Prostate gland (tissue), 2 donors: ENCODE data around the gene RCAN2. TPM values are rescaled to one million over a fixed set of nuclear protein-coding genes. Genes with fewer than 3 reads are reported as not detected.

Experiments
- DNase-seq: peaks from one replicate; pipeline ENCODE4 v3.0.0-alpha.2; 2019; ENCODE audit warnings: low spot score
- H3K27ac ChIP-seq, 2 donors: fragments of 200-600 bp; sonication (generic); 2 replicates each; pipeline ENCODE4 v1.5.1; 2017 to 2019
- H3K27me3 ChIP-seq: fragments of 200-600 bp; sonication (generic); replicated peaks from 2 replicates; pipeline ENCODE4 v1.5.1; 2019; ENCODE audit not compliant: insufficient read depth
- H3K36me3 ChIP-seq, 2 donors: fragments of 200-600 bp; sonication (generic); 1 replicate in 1 of 2; 2 replicates in 1 of 2; pipeline versions ENCODE4 v1.5.1 to v1.8.1; 2017 to 2019
- H3K4me1 ChIP-seq: fragments of 200-600 bp; sonication (generic); replicated peaks from 2 replicates; pipeline ENCODE4 v1.5.1; 2019
- H3K4me3 ChIP-seq, 2 donors: fragments of 200-600 bp; sonication (generic); 2 replicates each; pipeline ENCODE4 v1.5.1; 2017 to 2019
- H3K9me3 ChIP-seq: fragments of 200-600 bp; sonication (generic); 2 replicates; pipeline ENCODE4 v1.5.1; 2017
- CTCF ChIP-seq, 4 experiments: fragments of 200-600 bp in 2 of 4; fragments of 450-650 bp in 2 of 4; sonication (generic) in 2 of 4; IDR thresholded peaks; 1 replicate in 3 of 4; 2 replicates in 1 of 4; pipeline ENCODE4 v1.5.1; 2016 to 2019; ENCODE audit warnings: antibody characterized with exemption in 4 of 4, mild to moderate bottlenecking in 2 of 4, moderate library complexity in 2 of 4
- POLR2A ChIP-seq: fragments of 450-650 bp; IDR thresholded peaks from one replicate; pipeline ENCODE4 v1.6.1; 2016; ENCODE audit warnings: antibody characterized with exemption, mild to moderate bottlenecking
- POLR2AphosphoS5 ChIP-seq: sonication (generic); formaldehyde crosslinking; IDR thresholded peaks from one replicate; pipeline ENCODE4 v1.6.1; 2017; ENCODE audit warnings: antibody characterized with exemption
- WGBS: methylation state at CpG from one replicate; pipeline ENCODE4 v1.1.5; 2018; 5-methylcytosine and 5-hydroxymethylcytosine counted together
- intact Hi-C: fragments of 100-400 bp; cut with DNase I; formaldehyde crosslinking; loops from one replicate; pipeline ENCODE4 v1.14.2; 2022
- total RNA-seq, 2 donors: library from RNA; depleted of rRNA; stranded (reverse); fragments of >200 nt; gene quantifications; one replicate each; pipeline ENCODE4 v1.1.0, GENCODE V29; 2016

RCAN2 gene
- total RNA-seq, 2 donors from 2014 or later, result 12.3 to 14.2 TPM

- 97% methylated on average over 3 of the region's 3 CpGs for WGBS
- Histone ChIP-seq H3K4me3 (no peak overlapping the region), H3K27ac (no peak overlapping the region), H3K9me3 (no peaks in the 10 kb centered on the region), H3K4me1 (no peaks in the 10 kb centered on the region), H3K27me3 (no peaks in the 10 kb centered on the region), H3K36me3 (no peaks in the 10 kb centered on the region)
- intact Hi-C loops, result no loop called here
- no peak for DNase-seq
- no peak for TF ChIP-seq CTCF (IDR thresholded peaks at IDR 0.05)
- no peak for TF ChIP-seq POLR2AphosphoS5
- no peak for TF ChIP-seq POLR2A
Observed at GRCh38 chr6:46444772-46445454, 46.3 kb downstream of the RCAN2 start.

GRCh38 chr6:46443623-46444022 lies 47.6 kb downstream of the RCAN2 start:
- no peak overlapping the region for H3K27ac ChIP-seq
- 71% methylated on average over 3 of the region's 3 CpGs for WGBS
- DNase-seq, result no peak
- TF ChIP-seq POLR2AphosphoS5 (no peak), CTCF (IDR thresholded peaks at IDR 0.05) (no peak), POLR2A (no peak)
- H3K36me3 ChIP-seq, result no peaks in the 10 kb centered on the region
- intact Hi-C loops, result no loop called here
- no peak overlapping the region for H3K4me3 ChIP-seq
- no peaks in the 10 kb centered on the region for H3K27me3 ChIP-seq
- H3K9me3 ChIP-seq, result no peaks in the 10 kb centered on the region
- H3K4me1 ChIP-seq, result no peaks in the 10 kb centered on the region

DNA sequence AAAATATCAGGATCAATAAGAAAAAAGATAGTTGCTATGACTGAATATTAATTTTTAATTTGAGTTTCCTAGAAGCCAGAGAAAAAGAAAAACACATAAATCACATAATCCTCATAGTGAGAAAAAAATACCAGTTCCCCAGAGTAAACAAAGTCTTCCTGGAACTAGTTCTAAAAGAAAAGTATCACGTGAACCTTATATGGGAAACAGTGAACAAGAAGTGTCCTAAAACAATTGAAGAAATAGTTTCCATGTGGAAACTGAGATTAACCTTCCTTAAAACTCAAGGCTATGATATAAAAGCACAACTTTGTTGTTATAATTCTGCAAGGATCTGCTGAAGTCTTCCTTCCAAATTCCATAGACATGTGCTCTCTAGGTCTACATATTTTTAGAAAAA lies 50.6 kb downstream of the RCAN2 start:
- intact Hi-C loops, result no loop called here
- no peak overlapping the region for H3K4me3 ChIP-seq
- no peak for DNase-seq
- H3K9me3 ChIP-seq, result no peaks in the 10 kb centered on the region
- H3K4me1 ChIP-seq, result no peaks in the 10 kb centered on the region
- TF ChIP-seq CTCF (IDR thresholded peaks at IDR 0.05) (no peak), POLR2AphosphoS5 (no peak), POLR2A (no peak)
- WGBS, result 11% methylated on average over 1 of the region's 1 CpG
- H3K27me3 ChIP-seq, result no peaks in the 10 kb centered on the region
- no peaks in the 10 kb centered on the region for H3K36me3 ChIP-seq
- H3K27ac ChIP-seq, result no peak overlapping the region

DNA sequence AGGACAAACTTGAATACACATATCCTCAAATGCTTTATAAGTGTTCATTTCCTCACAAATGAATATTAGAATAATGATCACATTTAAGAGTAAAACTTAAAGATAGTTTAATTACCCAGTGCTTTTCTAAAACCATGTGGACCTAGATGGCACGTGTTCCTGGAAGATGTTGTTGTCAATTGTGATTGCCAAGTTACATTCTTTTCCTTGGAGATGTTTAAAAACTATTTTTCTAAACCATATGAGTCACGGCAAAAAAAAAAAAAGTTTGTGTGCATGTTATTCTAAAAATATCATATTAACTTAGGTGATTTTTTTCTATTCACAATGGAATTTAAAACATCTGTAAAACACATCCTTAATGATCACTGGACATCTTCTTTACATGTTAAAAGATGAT lies 51.1 kb downstream of the RCAN2 start:
- H3K4me1 ChIP-seq, result no peaks in the 10 kb centered on the region
- WGBS, result 28% methylated on average over 2 of the region's 2 CpGs
- H3K9me3 ChIP-seq, result no peaks in the 10 kb centered on the region
- no peak overlapping the region for H3K27ac ChIP-seq
- no peaks in the 10 kb centered on the region for H3K36me3 ChIP-seq
- TF ChIP-seq CTCF (IDR thresholded peaks at IDR 0.05) (no peak), POLR2A (no peak), POLR2AphosphoS5 (no peak)
- no peak overlapping the region for H3K4me3 ChIP-seq
- no peak for DNase-seq
- H3K27me3 ChIP-seq, result no peaks in the 10 kb centered on the region
- intact Hi-C loops, result no loop called here

GRCh38 chr6:46438245-46438644 lies 53.0 kb downstream of the RCAN2 start:
- DNase-seq, result no peak
- intact Hi-C loops, result no loop called here
- Histone ChIP-seq H3K9me3 (no peaks in the 10 kb centered on the region), H3K27ac (no peak overlapping the region), H3K4me3 (no peak overlapping the region), H3K27me3 (no peaks in the 10 kb centered on the region), H3K4me1 (no peaks in the 10 kb centered on the region), H3K36me3 (no peaks in the 10 kb centered on the region)
- 92% methylated on average over 4 of the region's 4 CpGs for WGBS
- no peak for TF ChIP-seq POLR2AphosphoS5
- TF ChIP-seq CTCF (IDR thresholded peaks at IDR 0.05), result no peak
- no peak for TF ChIP-seq POLR2A
